NCI-H460 (cell line): ENCODE results near the gene ZFYVE9. TPM values are rescaled to one million over a fixed set of nuclear protein-coding genes. Genes with fewer than 3 reads are reported as not detected.
"Not testable (repeated sequence)": the region's sequence is repeated elsewhere in the genome, so short reads cannot be mapped to it uniquely, and the experiment has no call there.

Experiments
- DNase-seq: peaks from one replicate; pipeline ENCODE4 v3.0.0-alpha.2; 2016; ENCODE audit warnings: low read depth; ENCODE audit errors: extremely low read depth
- total RNA-seq: library from RNA; depleted of rRNA; stranded (reverse); fragments of >200 nt; shearing (Covaris generic); gene quantifications from 2 replicates; pipeline ENCODE4 v1.2.3, GENCODE V29; 2014; rRNA removed

Gene ZFYVE9
- total RNA-seq, 1 experiment from 2014 or later, result 11.4 TPM

GRCh38 chr1:52365746-52366516 is 224.0 kb downstream of the ZFYVE9 start, which contains the start of gene CC2D1B:
Gene CC2D1B (minus strand): TSS chr1:52366205. CDS start chr1:52364620, 1,585 bp downstream.
- DNase-seq, result peak; percentile 94

- no peak for DNase-seq
Measured at GRCh38 chr1:52366517-52366827, 224.6 kb downstream of the ZFYVE9 start.

GRCh38 chr1:52367272-52367671 is 225.4 kb downstream of the ZFYVE9 start:
- no peak for DNase-seq

- DNase-seq, result peak; percentile 33
Measured at GRCh38 chr1:52368383-52369172, 226.7 kb downstream of the ZFYVE9 start.

GRCh38 chr1:52369851-52370250 is 228.0 kb downstream of the ZFYVE9 start:
- DNase-seq, result not testable (repeated sequence)

- no peak for DNase-seq
Measured at GRCh38 chr1:52385376-52385775, 243.5 kb downstream of the ZFYVE9 start.

GRCh38 chr1:52386458-52386857 is 244.6 kb downstream of the ZFYVE9 start:
- DNase-seq, result no peak

- DNase-seq, result no peak
Measured at GRCh38 chr1:52393174-52393573, 251.3 kb downstream of the ZFYVE9 start.

Other genes starting within 250 kb of the ZFYVE9 start
- gene RAB3B, start 151.4 kb upstream of the ZFYVE9 start, total RNA-seq, result 88.3 and 96.5 TPM in 2 replicates
- 5.9 and 8.4 TPM in 2 replicates for gene KTI12, start 108.3 kb upstream of the ZFYVE9 start, total RNA-seq
- gene TXNDC12, start 86.9 kb upstream of the ZFYVE9 start, total RNA-seq, result 89.1 and 101 TPM in 2 replicates
- gene BTF3L4, start 85.8 kb upstream of the ZFYVE9 start, total RNA-seq, result 75.5 and 79.1 TPM in 2 replicates
- 13.7 and 16.1 TPM in 2 replicates for gene CC2D1B, start 224.1 kb downstream of the ZFYVE9 start, total RNA-seq